SK-N-MC (cell line): ENCODE measurements around the gene CD59.

Experiments used
- DNase-seq: peaks from one replicate; pipeline ENCODE4 v3.0.0-alpha.2; 2011; ENCODE audit warnings: low read depth, low spot score
- H3K27ac ChIP-seq: fragments of 200-600 bp; sonication (generic); 2 replicates; pipeline ENCODE4 v1.5.1; 2016; ENCODE audit warnings: mixed run types
- H3K36me3 ChIP-seq: fragments of 200-600 bp; sonication (generic); 2 replicates; pipeline ENCODE4 v1.6.1; 2017; ENCODE audit warnings: antibody characterized with exemption, low read length, mixed read lengths; ENCODE audit not compliant: insufficient read depth
- H3K4me3 ChIP-seq: fragments of 200-600 bp; sonication (generic); 2 replicates; pipeline ENCODE4 v1.5.1; 2016
- H3K9ac ChIP-seq: fragments of 200-600 bp; sonication (generic); 2 replicates; pipeline ENCODE4 v1.8.0; 2017; ENCODE audit warnings: mixed run types, mixed read lengths; ENCODE audit not compliant: insufficient read length
- H3K9me3 ChIP-seq: fragments of 200-600 bp; sonication (generic); 2 replicates; pipeline ENCODE4 v1.6.1; 2017; ENCODE audit warnings: low read depth, mild to moderate bottlenecking, antibody characterized with exemption, low read length, moderate library complexity, mixed read lengths
- EZH2 ChIP-seq: fragments of 200-600 bp; sonication (generic); IDR thresholded peaks from one replicate; pipeline ENCODE4 v1.6.1; 2017; ENCODE audit warnings: antibody characterized with exemption
- FOXP2 ChIP-seq: optimal IDR thresholded peaks from 2 replicates; pipeline ENCODE3; 2011; ENCODE audit warnings: mild to moderate bottlenecking, moderate library complexity; ENCODE audit not compliant: insufficient read depth; ENCODE audit errors: extremely low read length, control extremely low read depth
- POLR2AphosphoS5 ChIP-seq: IDR thresholded peaks from 2 replicates; pipeline ENCODE4 v1.6.1; 2012; ENCODE audit warnings: mild to moderate bottlenecking, low read depth, low read length, borderline replicate concordance

CD59 gene

GRCh38 chr11:33724644-33725035, 11.6 kb downstream of the CD59 start:
- Histone ChIP-seq H3K27ac (no peak overlapping the region), H3K36me3 (no peaks in the 10 kb centered on the region), H3K9ac (no peak overlapping the region), H3K4me3 (no peak overlapping the region), H3K9me3 (no peaks in the 10 kb centered on the region)
- no peak for TF ChIP-seq FOXP2
- no peak for TF ChIP-seq POLR2AphosphoS5
- TF ChIP-seq EZH2 = no peak
- no peak for DNase-seq

GRCh38 chr11:33723238-33723881, 12.9 kb downstream of the CD59 start:
- no peak for DNase-seq
- TF ChIP-seq EZH2 = no peak
- no peak for TF ChIP-seq POLR2AphosphoS5
- no peak for TF ChIP-seq FOXP2
- Histone ChIP-seq H3K27ac (no peak overlapping the region), H3K36me3 (0 out of 2 replicates have a peak, but pooled peaks cover 4% of the 10 kb centered on the region), H3K4me3 (no peak overlapping the region), H3K9ac (no peak overlapping the region), H3K9me3 (no peaks in the 10 kb centered on the region)

GRCh38 chr11:33722590-33723234, 13.5 kb downstream of the CD59 start:
- DNase-seq = no peak
- no peak overlapping the region for H3K27ac ChIP-seq
- no peak overlapping the region for H3K9ac ChIP-seq
- H3K36me3 ChIP-seq = 0 out of 2 replicates have a peak, but pooled peaks cover 5% of the 10 kb centered on the region
- H3K4me3 ChIP-seq = no peak overlapping the region
- TF ChIP-seq FOXP2 (no peak), POLR2AphosphoS5 (no peak), EZH2 (no peak)
- H3K9me3 ChIP-seq = no peaks in the 10 kb centered on the region

GRCh38 chr11:33721984-33722383, 14.2 kb downstream of the CD59 start:
- no peaks in the 10 kb centered on the region for H3K9me3 ChIP-seq
- no peak overlapping the region for H3K27ac ChIP-seq
- TF ChIP-seq EZH2 (no peak), FOXP2 (no peak), POLR2AphosphoS5 (no peak)
- no peak for DNase-seq
- 0 out of 2 replicates have a peak, but pooled peaks cover 8% of the 10 kb centered on the region for H3K36me3 ChIP-seq
- no peak overlapping the region for H3K4me3 ChIP-seq
- H3K9ac ChIP-seq = no peak overlapping the region

GRCh38 chr11:33721426-33721825, 14.8 kb downstream of the CD59 start:
- Histone ChIP-seq H3K36me3 (0 out of 2 replicates have a peak, but pooled peaks cover 8% of the 10 kb centered on the region), H3K27ac (no peak overlapping the region), H3K9ac (no peak overlapping the region), H3K4me3 (no peak overlapping the region), H3K9me3 (no peaks in the 10 kb centered on the region)
- TF ChIP-seq FOXP2 (no peak), EZH2 (no peak), POLR2AphosphoS5 (no peak)
- no peak for DNase-seq

- no peak for TF ChIP-seq EZH2
- no peak for TF ChIP-seq POLR2AphosphoS5
- TF ChIP-seq FOXP2 = no peak
- H3K36me3 ChIP-seq = 0 out of 2 replicates have a peak, but pooled peaks cover 12% of the 10 kb centered on the region
Measured at GRCh38 chr11:33719587-33719986, 16.6 kb downstream of the CD59 start.

GRCh38 chr11:33718440-33718839, 17.8 kb downstream of the CD59 start:
- no peak for DNase-seq
- no peaks in the 10 kb centered on the region for H3K9me3 ChIP-seq
- H3K9ac ChIP-seq = no peak overlapping the region
- H3K4me3 ChIP-seq = no peak overlapping the region
- 0 out of 2 replicates have a peak, but pooled peaks cover 16% of the 10 kb centered on the region for H3K36me3 ChIP-seq
- TF ChIP-seq EZH2 (no peak), POLR2AphosphoS5 (no peak), FOXP2 (no peak)
- no peak overlapping the region for H3K27ac ChIP-seq

More at GRCh38 chr11:33719587-33719986, 16.6 kb downstream of the CD59 start:
- DNase-seq = no peak
- H3K27ac ChIP-seq = no peak overlapping the region
- H3K9me3 ChIP-seq = no peaks in the 10 kb centered on the region
- H3K4me3 ChIP-seq = no peak overlapping the region
- no peak overlapping the region for H3K9ac ChIP-seq

GRCh38 chr11:33716243-33716642, 20.0 kb downstream of the CD59 start:
- H3K36me3 ChIP-seq = 0 out of 2 replicates have a peak, but pooled peaks cover 16% of the 10 kb centered on the region
- no peak overlapping the region for H3K4me3 ChIP-seq
- TF ChIP-seq FOXP2 (no peak), POLR2AphosphoS5 (no peak), EZH2 (no peak)
- no peak for DNase-seq
- no peaks in the 10 kb centered on the region for H3K9me3 ChIP-seq
- no peak overlapping the region for H3K27ac ChIP-seq
- H3K9ac ChIP-seq = no peak overlapping the region

GRCh38 chr11:33713856-33714398, 22.3 kb downstream of the CD59 start:
- H3K4me3 ChIP-seq = no peak overlapping the region
- no peak overlapping the region for H3K9ac ChIP-seq
- H3K9me3 ChIP-seq = no peaks in the 10 kb centered on the region
- DNase-seq = no peak
- no peak overlapping the region for H3K27ac ChIP-seq
- no peak for TF ChIP-seq EZH2
- H3K36me3 ChIP-seq = peaks cover 25% of the 10 kb centered on the region; the same call in 1 of the 2 replicates
